GM23338 (cell line): Measurements from ENCODE around the gene PIP5K1A. TPM values are rescaled to one million over a fixed set of nuclear protein-coding genes. Genes with fewer than 3 reads are reported as not detected.

Experiments
- ATAC-seq: fragments of 200-7000 bp; cut with Tn5 transposase; 3 replicates; pipeline ENCODE4 v1.9.1; 2020
- DNase-seq: peaks from one replicate; pipeline ENCODE4 v3.0.0-alpha.2; 2015; ENCODE audit warnings: low spot score
- H2AFZ ChIP-seq: fragments of 200-600 bp; sonication (generic); 2 replicates; pipeline ENCODE4 v1.8.0; 2016; ENCODE audit warnings: antibody characterized with exemption, mild to moderate bottlenecking, moderate library complexity
- H3F3A ChIP-seq: fragments of 200-600 bp; sonication (generic); replicated peaks from 2 replicates; pipeline ENCODE4 v1.8.0; 2017; ENCODE audit warnings: antibody characterized with exemption, mixed run types, low read depth
- H3K27ac ChIP-seq: fragments of 200-600 bp; sonication (generic); 2 replicates; pipeline ENCODE4 v1.6.1; 2016; ENCODE audit warnings: low read depth
- H3K27me3 ChIP-seq: fragments of 200-600 bp; sonication (generic); 2 replicates; pipeline ENCODE4 v1.8.0; 2016; ENCODE audit warnings: mild to moderate bottlenecking, mixed run types, moderate library complexity; ENCODE audit not compliant: insufficient read depth
- H3K36me3 ChIP-seq: fragments of 200-600 bp; sonication (generic); 2 replicates; pipeline ENCODE4 v1.8.0; 2016; ENCODE audit warnings: mild to moderate bottlenecking; ENCODE audit not compliant: insufficient read depth
- H3K4me1 ChIP-seq: fragments of 200-600 bp; sonication (generic); 2 replicates; pipeline ENCODE4 v1.8.0; 2016; ENCODE audit warnings: mild to moderate bottlenecking, moderate library complexity; ENCODE audit not compliant: insufficient read depth
- H3K4me2 ChIP-seq: fragments of 200-600 bp; sonication (generic); 2 replicates; pipeline ENCODE4 v1.7.1; 2017; ENCODE audit warnings: mixed run types
- H3K4me3 ChIP-seq: fragments of 200-600 bp; sonication (generic); 2 replicates; pipeline ENCODE4 v1.6.1; 2016; ENCODE audit warnings: mixed run types
- H3K79me2 ChIP-seq: fragments of 200-600 bp; sonication (generic); replicated peaks from 2 replicates; pipeline ENCODE4 v1.8.0; 2017; ENCODE audit warnings: mild to moderate bottlenecking; ENCODE audit not compliant: insufficient read depth
- H3K9me2 ChIP-seq: fragments of 200-600 bp; sonication (generic); 2 replicates; pipeline ENCODE4 v1.8.0; 2017; ENCODE audit not compliant: insufficient read depth
- H4K20me1 ChIP-seq: fragments of 200-600 bp; sonication (generic); replicated peaks from 2 replicates; pipeline ENCODE4 v1.8.0; 2017; ENCODE audit warnings: mild to moderate bottlenecking; ENCODE audit not compliant: insufficient read depth
- H3K27ac Mint-ChIP-seq: 2 replicates; pipeline ENCODE4 v1.8.0; 2020; ENCODE audit warnings: inconsistent platforms, mild to moderate bottlenecking, moderate library complexity, mixed read lengths
- H3K27me3 Mint-ChIP-seq: 3 replicates; pipeline ENCODE4 v1.8.0; 2022; ENCODE audit warnings: low read depth, mild to moderate bottlenecking, moderate library complexity, mixed read lengths, inconsistent platforms; ENCODE audit not compliant: insufficient read depth, poor library complexity
- H3K36me3 Mint-ChIP-seq: 3 replicates; pipeline ENCODE4 v1.8.0; 2021; ENCODE audit warnings: low read depth, mild to moderate bottlenecking, inconsistent platforms, moderate library complexity, mixed read lengths
- H3K4me1 Mint-ChIP-seq: 3 replicates; pipeline ENCODE4 v1.8.0; 2020; ENCODE audit warnings: mild to moderate bottlenecking, inconsistent platforms, mixed read lengths
- H3K4me3 Mint-ChIP-seq: 3 replicates; pipeline ENCODE4 v1.8.0; 2021; ENCODE audit warnings: moderate library complexity, mild to moderate bottlenecking, inconsistent platforms, mixed read lengths
- H3K9me3 Mint-ChIP-seq: 3 replicates; pipeline ENCODE4 v1.8.0; 2020; ENCODE audit warnings: moderate library complexity, mild to moderate bottlenecking, inconsistent platforms, mixed read lengths
- CREB1 ChIP-seq: fragments of 250-450 bp; sonication (Bioruptor Pico); IDR thresholded peaks from 2 replicates; pipeline ENCODE4 v1.5.0; 2020; ENCODE audit warnings: low read depth, mild to moderate bottlenecking, moderate library complexity
- ETS1 ChIP-seq: IDR thresholded peaks from 2 replicates; pipeline ENCODE4 v1.6.1; 2016; ENCODE audit warnings: antibody characterized with exemption
- EZH2 ChIP-seq: fragments of 200-600 bp; sonication (generic); IDR thresholded peaks from one replicate; pipeline ENCODE4 v1.8.0; 2017; ENCODE audit warnings: antibody characterized with exemption, mild to moderate bottlenecking, low read depth; ENCODE audit not compliant: unreplicated experiment
- EZH2phosphoT487 ChIP-seq: fragments of 200-600 bp; sonication (generic); IDR thresholded peaks from one replicate; pipeline ENCODE4 v1.8.1; 2018; ENCODE audit warnings: antibody characterized with exemption; ENCODE audit not compliant: unreplicated experiment
- JUNB ChIP-seq: IDR thresholded peaks from one replicate; pipeline ENCODE4 v1.6.1; 2016; ENCODE audit warnings: antibody characterized with exemption; ENCODE audit not compliant: unreplicated experiment
- NANOG ChIP-seq: IDR thresholded peaks from 2 replicates; pipeline ENCODE4 v1.6.1; 2016; ENCODE audit warnings: antibody characterized with exemption, borderline replicate concordance
- POLR2AphosphoS5 ChIP-seq: IDR thresholded peaks from 2 replicates; pipeline ENCODE4 v1.6.1; 2016; ENCODE audit warnings: antibody characterized with exemption, low read depth
- REST ChIP-seq: IDR thresholded peaks from one replicate; pipeline ENCODE4 v1.6.1; 2018; ENCODE audit warnings: antibody characterized with exemption; ENCODE audit not compliant: unreplicated experiment
- STAT1 ChIP-seq: IDR thresholded peaks from one replicate; pipeline ENCODE4 v1.6.1; 2016; ENCODE audit warnings: antibody characterized with exemption; ENCODE audit not compliant: unreplicated experiment
- ZNF114 ChIP-seq: fragments of 250-450 bp; sonication (Bioruptor Pico); IDR thresholded peaks from 2 replicates; pipeline ENCODE4 v1.5.0; 2020; ENCODE audit warnings: mild to moderate bottlenecking, moderate library complexity
- ZNF331 ChIP-seq: fragments of 250-450 bp; sonication (Bioruptor Pico); IDR thresholded peaks from 2 replicates; pipeline ENCODE4 v1.5.0; 2020; ENCODE audit warnings: low read depth, mild to moderate bottlenecking, moderate library complexity
- ZNF462 ChIP-seq: fragments of 250-450 bp; sonication (Bioruptor Pico); IDR thresholded peaks from 2 replicates; pipeline ENCODE4 v1.5.0; 2020; ENCODE audit warnings: mild to moderate bottlenecking, moderate library complexity
- polyA plus RNA-seq: library from polyadenylated mRNA; unstranded; fragments of >200 nt; fragmentation: Nextera tagmentation; extraction: Ambion mirVana; gene quantifications from 2 replicates; pipeline ENCODE4 v1.2.1, GENCODE V29; 2016
- total RNA-seq: library from RNA; depleted of rRNA; stranded (reverse); fragments of >200 nt; shearing (Covaris generic); gene quantifications from 2 replicates; pipeline ENCODE4 v1.2.3, GENCODE V29; 2014
- TF ChIP-seq, protein P1 (sequence below), 2 experiments: fragments of 200-600 bp in 1 of 2; sonication (generic) in 1 of 2; conservative IDR thresholded peaks; 2 replicates each; pipeline versions ENCODE4 v1.5.1 to v1.6.1; 2016 to 2017; ENCODE audit warnings: antibody characterized with exemption in 2 of 2, low read depth in 2 of 2, mild to moderate bottlenecking in 2 of 2, moderate library complexity in 1 of 2

Gene PIP5K1A
- total and polyA plus RNA-seq, 2 experiments from 2014 or later, result 23.2 to 63.3 TPM

DNA sequence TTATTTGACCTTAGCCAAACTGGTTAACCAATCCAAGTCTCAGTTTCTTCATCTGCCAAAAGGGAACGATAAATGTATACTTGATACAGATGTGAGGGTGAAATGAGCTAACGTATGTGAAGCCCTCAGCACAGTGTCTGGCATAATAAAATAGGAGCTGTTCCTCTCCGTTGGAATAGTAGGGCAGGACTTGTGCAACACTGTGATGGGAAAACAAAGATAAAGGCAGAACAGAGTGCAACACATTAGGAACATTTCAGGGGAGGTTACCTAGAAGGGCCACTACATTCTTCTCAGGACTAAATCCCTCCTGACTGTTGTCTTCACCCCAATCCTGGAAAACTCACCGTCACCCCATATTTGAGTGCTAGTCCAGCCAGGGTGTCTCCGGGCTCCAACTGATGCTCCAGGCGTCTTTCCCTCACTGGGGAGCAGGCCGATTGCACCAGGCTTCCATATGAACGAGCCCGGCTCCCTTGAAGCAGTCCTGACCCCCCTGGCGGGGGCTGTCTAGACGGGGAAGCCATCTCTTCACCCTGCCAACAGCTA, 33.5 kb upstream of the PIP5K1A start:
- H3K27ac ChIP-seq, result peak overlapping the region; percentile 55
- H2AFZ ChIP-seq, result peak overlapping the region; percentile 45; the same call in 1 of the 2 replicates
- H3K4me3 ChIP-seq, result peak overlapping the region; percentile 66
- no peaks in the 10 kb centered on the region for H3K9me2 ChIP-seq
- DNase-seq (no peak), ATAC-seq (no peak)
- H3K27ac Mint-ChIP-seq, result no peak overlapping the region
- H3K4me2 ChIP-seq, result peak overlapping the region; percentile 71
- peak overlapping the region; percentile 97 for H3K4me3 Mint-ChIP-seq
- H3K79me2 ChIP-seq, result peaks cover 8% of the 10 kb centered on the region
- TF ChIP-seq REST (no peak), NANOG (no peak), ZNF331 (CRISPR knock-in tag) (no peak), ETS1 (no peak), ZNF462 (no peak), JUNB (no peak), ZNF114 (CRISPR knock-in tag) (no peak), EZH2 (no peak), STAT1 (no peak), CREB1 (CRISPR knock-in tag) (no peak), POLR2AphosphoS5 (no peak), EZH2phosphoT487 (no peak)
- TF ChIP-seq, protein P1, sequence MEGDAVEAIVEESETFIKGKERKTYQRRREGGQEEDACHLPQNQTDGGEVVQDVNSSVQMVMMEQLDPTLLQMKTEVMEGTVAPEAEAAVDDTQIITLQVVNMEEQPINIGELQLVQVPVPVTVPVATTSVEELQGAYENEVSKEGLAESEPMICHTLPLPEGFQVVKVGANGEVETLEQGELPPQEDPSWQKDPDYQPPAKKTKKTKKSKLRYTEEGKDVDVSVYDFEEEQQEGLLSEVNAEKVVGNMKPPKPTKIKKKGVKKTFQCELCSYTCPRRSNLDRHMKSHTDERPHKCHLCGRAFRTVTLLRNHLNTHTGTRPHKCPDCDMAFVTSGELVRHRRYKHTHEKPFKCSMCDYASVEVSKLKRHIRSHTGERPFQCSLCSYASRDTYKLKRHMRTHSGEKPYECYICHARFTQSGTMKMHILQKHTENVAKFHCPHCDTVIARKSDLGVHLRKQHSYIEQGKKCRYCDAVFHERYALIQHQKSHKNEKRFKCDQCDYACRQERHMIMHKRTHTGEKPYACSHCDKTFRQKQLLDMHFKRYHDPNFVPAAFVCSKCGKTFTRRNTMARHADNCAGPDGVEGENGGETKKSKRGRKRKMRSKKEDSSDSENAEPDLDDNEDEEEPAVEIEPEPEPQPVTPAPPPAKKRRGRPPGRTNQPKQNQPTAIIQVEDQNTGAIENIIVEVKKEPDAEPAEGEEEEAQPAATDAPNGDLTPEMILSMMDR (conservative IDR thresholded peaks at IDR 0.05; ENCODE audit: low read depth in 2 of 2), result no peak
- H3K9me3 Mint-ChIP-seq, result peaks cover 3% of the 10 kb centered on the region; the same call in 1 of the 3 replicates
- H3F3A ChIP-seq, result 0 out of 2 replicates have a peak, but pooled peaks cover 5% of the 10 kb centered on the region
- H4K20me1 ChIP-seq, result no peaks in the 10 kb centered on the region
- peaks cover 9% of the 10 kb centered on the region for H3K27me3 Mint-ChIP-seq
- peaks cover 13% of the 10 kb centered on the region for H3K4me1 Mint-ChIP-seq
- H3K36me3 Mint-ChIP-seq, result peaks cover 38% of the 10 kb centered on the region
- H3K27me3 ChIP-seq, result no peaks in the 10 kb centered on the region
- peaks cover 12% of the 10 kb centered on the region for H3K4me1 ChIP-seq
- H3K36me3 ChIP-seq, result peaks cover 9% of the 10 kb centered on the region; the same call in 1 of the 2 replicates
